ENCODE measurements around the gene ATRN.

ATRN gene

GRCh38 chr20:3631534-3631933, 160.7 kb downstream of the ATRN start:
- no peak for DNase-seq

DNA sequence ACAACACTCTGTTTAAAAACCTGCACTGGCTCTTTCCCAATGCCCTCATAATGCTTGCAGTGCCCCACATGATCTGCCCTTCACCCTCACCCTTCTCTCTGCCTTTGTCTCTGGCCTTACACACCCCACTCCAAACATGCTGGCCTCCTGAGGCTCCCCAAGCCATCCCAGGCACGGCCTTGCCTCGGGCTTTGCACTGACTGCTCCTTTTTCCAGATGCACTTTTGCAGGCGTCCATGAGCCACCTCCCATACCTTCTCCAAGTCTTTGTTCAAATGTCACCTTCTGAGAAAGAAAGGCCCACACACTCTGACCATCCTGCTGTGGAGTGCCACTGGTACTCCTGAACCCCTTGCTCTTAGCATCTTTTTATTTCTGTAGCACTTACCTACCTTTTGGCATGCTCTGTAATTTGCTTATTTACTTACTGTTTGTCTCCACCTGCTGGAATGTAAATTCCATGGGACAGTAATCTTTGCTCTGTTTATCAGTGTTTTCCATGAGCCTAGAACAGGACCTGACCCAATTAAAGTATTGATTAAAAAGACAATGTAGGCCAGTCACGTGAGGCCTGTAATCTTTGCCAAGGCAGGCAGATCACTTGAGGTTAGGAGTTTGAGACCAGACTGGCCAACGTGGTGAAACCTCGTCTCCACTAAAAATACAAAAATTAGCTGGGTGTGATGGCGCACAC, 161.6 kb downstream of the ATRN start:
- DNase-seq = no peak

- DNase-seq = no peak
Observed at GRCh38 chr20:3633913-3634478, 163.2 kb downstream of the ATRN start.

- DNase-seq = no peak
Observed at GRCh38 chr20:3635346-3635745, 164.5 kb downstream of the ATRN start.

- DNase-seq = no peak
Observed at GRCh38 chr20:3640259-3640658, 169.4 kb downstream of the ATRN start.

DNA sequence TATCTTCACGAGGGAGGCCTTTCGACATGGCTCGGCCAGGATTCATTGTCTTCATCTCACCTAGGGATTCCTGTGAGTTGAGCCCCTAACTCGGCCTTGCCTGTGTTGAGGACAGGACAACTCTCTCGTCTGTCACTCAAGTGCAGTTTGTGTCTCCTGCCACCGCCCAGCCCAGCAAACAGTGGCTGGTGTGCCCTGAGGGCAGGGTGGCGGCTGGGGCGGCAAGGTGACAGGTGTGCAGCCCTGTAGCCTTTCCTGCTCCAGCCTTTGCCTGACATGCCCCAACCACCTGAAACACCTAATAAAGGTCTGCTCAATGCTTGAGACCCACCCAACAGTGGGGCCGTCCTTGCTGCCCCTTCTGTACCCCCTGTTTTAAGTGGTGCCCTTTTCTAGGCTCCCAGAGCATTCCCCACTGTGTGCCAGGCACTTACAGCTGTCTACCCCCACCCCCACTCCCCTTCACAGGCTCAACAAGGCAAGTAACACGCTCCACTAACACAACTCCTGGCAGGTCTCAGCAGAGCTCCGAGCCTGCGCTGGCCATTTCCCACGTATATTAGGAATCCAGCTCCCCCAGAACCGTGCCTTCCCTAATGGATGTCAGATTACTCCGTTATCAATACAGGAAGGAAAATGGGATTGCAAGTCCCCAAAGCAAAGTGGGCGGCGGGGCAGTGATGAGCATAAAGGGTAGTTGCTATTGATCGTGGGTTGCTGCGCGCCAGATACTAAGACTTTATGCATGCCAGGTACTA, 174.7 kb downstream of the ATRN start:
- DNase-seq = no peak

GRCh38 chr20:3646067-3646440, 175.2 kb downstream of the ATRN start:
- DNase-seq = no peak

DNA sequence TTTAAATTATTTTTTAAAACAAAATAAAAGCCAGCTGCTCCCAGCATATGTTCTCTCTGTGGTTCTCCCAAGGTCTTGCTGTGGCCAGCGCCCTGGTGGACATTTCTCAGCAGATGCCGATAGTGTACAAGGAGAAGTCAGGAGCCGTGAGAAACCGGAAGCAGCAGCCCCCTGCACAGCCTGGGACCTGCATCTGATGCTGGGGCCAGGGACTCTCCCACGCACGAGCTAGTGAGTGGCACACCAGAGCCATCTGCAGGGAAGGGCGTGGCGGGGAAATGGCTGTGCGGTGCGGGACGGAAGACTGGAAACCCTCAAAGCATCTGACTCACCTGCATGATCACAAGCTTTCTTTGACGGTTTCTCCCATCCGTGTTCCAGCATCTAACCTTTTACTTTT, 175.8 kb downstream of the ATRN start:
- no peak for DNase-seq

GRCh38 chr20:3647473-3647872, 176.7 kb downstream of the ATRN start:
- no peak for DNase-seq

DNA sequence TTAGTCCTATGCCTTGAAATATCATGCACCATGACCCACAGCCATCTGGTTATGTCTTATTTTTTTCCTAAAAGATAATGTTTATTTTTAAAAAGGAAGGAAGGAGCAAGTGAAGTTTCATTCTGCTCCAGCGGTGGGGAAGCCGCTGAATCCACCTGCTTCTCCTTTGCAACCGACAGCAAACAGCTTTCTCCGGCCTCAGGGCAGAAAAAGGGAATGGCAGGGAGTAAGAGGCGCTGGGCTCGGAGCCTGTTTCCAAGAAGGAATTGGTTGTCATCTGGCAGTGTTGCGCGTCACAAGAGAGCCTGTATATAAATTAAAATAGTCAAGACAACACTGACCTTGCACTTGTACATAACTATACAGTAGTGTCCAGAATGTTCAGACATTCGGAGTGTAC, 178.1 kb downstream of the ATRN start:
- DNase-seq = no peak

DNA sequence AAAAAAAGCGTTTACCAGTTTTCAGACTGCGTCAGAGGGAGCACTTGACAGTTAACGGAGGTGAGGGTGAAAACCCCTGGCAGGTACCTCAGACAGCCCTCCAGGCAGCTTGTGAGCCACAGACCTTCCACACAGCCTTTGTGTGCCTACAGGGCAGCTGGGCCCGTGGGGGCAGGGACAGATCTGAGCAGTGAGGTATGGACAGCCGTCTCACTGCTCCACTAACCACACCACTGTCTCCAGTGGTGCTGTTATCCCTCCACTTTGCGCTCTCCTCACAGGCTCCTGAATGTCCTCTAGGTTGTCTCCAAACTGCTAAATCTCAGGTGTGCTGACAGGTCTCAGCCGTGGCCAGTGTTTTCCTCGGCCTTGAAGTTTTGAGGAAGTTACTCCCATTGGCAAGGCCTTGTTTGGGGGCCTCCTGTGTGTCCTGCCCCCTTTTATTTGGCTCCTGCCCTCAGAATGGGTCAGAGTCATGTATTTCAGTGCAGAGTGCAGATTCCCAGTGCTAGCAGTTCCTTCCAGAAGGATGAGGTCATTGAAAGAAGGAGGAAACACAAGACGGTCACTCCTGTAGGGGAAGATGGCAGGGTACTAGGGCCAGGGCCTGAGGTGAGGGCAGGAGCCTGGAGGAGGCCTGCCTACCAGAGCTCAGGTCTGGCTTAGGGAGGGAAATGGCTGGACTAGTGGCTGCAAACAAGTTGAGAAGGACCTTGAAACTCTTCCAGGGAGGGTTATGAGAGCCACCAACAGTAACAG, 180.6 kb downstream of the ATRN start:
- no peak for DNase-seq

- no peak for DNase-seq
Observed at GRCh38 chr20:3652221-3652620, 181.4 kb downstream of the ATRN start.

GRCh38 chr20:3652676-3653596, 182.1 kb downstream of the ATRN start:
- DNase-seq = no peak

DNA sequence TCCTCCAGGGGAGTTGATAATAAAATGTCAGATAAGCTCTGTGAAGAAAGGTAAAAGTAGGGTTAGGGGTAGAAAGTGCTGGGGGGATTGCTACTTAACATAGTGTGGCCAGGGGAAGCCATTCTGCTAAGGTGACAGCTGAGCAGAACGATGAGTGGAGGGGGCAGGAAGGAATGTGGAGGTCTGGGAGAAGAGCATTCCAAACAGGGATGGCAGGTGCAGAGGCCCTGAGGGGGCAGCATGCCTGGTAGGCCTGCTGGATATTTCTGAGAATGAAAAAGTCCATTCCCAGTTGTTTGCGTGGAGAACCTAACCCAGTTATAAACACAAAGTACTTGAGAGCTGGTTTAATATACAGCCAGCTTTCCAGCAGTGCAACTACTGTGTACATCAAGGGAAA, 183.1 kb downstream of the ATRN start:
- no peak for DNase-seq

DNA sequence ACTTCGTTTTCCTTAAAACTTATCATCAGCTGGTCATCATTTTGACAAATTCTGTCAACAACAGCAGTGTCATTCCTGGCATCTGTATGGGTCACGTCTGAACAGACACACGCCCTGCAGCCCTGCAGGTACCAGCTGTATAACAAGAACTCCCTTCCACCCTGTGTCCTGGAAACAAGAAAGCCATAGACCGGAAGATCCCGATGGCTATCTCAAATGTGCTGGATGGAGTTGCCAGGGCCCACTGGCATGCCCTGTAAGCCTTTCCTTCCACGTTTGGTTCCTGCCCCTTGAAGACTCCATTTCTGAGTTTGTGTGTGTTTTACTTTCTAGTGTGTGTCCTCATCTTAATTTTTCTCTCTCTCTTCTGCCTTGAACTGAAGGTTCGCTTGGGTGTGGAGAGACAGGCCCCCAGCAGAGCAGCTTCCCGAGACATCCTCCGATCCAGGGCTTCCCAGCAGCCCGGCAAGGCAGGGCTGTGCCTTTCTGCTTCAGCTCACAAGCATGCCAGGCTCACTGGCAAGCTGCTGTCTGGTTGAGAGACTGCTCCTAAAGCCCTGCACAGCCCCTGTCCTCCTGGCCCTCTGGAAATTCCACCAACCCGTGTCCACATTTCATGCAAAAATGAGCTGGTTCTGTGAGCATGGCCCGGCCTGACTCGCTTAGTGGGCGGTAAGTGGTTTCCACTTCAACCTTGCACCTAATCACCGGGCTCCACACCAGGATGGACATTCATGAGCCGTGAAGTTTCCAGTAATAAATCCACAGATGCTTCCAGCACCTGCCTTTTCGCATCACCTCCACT, 183.7 kb downstream of the ATRN start:
- DNase-seq = no peak

- DNase-seq = no peak
Observed at GRCh38 chr20:3655131-3655405, 184.2 kb downstream of the ATRN start.

DNA sequence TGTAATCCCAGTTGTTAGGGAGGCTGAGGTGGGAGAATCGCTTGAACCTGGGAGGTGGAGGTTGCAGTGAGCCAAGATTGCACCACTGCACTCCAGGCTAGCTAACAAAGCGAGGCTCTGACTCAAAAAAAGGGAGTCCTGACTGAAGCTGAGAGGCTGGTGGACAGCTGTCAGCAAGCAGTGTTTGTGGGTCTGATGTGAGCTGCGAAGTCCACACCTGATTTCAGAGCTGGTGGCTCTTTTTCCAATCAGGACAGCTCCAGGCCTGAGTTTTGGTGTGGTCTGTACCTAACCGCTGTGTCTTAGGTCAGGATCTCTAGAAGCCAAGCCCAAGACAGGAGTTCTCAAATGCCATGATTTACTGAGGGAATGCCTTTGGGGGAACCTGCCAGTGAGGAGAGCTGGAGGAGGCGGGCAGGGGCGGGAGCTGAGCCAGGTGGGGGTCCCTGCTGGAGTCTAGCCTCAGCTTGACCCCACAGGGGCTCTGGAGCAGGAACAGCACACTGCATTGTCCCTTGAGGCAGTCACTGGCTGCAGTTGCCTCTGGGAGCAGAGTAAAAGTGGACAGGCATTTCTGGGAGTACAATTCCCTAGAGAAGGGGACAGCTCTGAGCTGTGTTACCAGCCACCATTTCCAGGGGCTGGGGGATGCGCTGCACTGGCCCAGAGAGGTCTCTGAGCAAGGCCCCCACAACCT, 187.3 kb downstream of the ATRN start:
- DNase-seq = no peak

DNA sequence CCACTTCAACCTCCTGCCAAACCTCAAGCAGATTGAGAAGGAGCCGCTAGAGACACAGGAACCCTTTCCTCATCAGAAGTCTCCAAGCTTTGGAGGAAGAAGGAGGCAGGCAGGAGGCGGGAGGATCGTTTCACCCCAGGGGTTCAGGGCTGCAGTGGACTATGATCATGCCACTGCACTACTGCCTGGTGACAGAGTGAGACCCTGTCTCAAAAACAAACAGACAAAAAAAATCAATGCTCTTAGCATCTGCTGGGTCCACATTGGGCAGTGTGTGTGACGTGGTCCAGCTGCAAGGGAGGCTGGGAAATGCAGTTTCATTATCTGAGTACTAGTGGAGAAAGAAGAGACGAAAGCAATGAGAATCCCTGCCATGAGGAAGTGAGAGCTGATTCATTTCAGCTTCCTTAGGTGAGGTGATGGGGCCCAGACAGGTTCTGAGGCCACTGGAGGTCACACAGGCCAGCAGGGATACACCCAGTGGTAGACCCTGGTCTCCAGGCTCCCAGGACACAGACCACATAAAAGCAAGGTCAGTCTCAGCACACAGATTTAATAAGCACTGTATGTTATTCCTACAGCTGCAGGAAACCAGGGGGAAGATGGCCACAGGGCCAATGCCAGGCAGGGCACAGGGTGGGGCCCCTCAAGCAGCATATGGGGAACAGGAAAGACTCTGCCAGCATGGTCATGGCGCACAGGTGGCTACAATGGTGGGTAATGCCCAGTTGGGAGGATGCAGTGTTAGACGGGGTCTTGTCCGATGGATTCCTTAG, 188.1 kb downstream of the ATRN start:
- no peak for DNase-seq

DNA sequence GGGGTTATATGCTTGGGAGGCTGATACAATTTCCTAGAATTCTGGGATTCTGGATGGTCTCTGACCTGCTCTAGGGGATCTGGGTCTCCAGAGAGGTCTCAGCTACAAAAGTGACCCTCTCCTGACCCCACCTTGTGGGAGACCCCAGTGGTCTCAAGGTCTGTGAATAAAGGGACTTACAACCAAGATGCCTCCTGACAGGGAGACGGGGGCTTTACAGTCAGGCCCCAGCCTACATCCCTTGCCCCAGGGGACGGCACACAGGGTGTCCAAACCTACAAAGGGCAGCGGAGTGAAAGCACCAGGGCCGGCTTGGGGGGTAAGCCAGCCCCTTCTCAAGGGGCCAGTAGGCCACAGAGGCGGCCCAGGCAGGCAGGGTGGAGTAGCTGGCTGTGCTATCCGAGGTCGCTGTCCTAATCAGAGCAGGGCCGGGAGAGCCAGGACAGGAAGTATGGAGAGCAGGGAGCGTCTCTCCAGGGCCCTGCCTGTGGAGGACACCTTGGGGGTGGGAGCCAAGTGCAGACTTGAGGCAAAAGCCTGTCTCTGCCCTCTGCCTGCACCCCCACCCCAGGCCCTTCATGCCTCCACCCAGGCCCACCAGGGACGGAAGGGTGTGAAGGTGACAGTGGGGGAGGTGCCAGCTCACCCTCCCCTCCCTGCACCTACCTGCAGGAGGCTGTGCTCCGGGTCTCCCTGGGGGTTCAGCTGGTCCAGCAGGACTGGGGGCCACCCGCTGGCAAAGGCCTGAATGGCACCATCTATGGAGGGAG, 188.9 kb downstream of the ATRN start:
- DNase-seq = no peak
